Activated naive CD4-positive, alpha-beta T cell treated with anti-CD3 and anti-CD28 coated beads, Interleukin-2, amount 10 ng/mL, durations not matched to agents 7 days and 5 days (primary cell): ENCODE results near the gene ACAP3.

Source experiments
- CTCF ChIA-PET: fragments of 350-600 bp; sonication (Branson Sonifier 250); formaldehyde crosslinking; loops from one replicate; lab custom pipeline; 2021; ENCODE audit warnings: antibody characterized with exemption; lab: Charles Lee
- DNase-seq: peaks from one replicate; pipeline ENCODE4 v3.0.0-alpha.2; 2020
- H3K27ac Mint-ChIP-seq: one replicate; pipeline ENCODE4 v1.8.0; 2021; ENCODE audit warnings: mild to moderate bottlenecking, moderate library complexity, mixed read lengths
- H3K27me3 Mint-ChIP-seq: one replicate; pipeline ENCODE4 v1.8.0; 2021; ENCODE audit warnings: mild to moderate bottlenecking, mixed read lengths
- H3K36me3 Mint-ChIP-seq: one replicate; pipeline ENCODE4 v1.8.0; 2021; ENCODE audit warnings: mixed read lengths
- H3K4me1 Mint-ChIP-seq: one replicate; pipeline ENCODE4 v1.8.0; 2021; ENCODE audit warnings: mixed read lengths
- H3K4me3 Mint-ChIP-seq: one replicate; pipeline ENCODE4 v1.8.0; 2021; ENCODE audit warnings: mild to moderate bottlenecking, moderate library complexity, mixed read lengths
- H3K9me3 Mint-ChIP-seq: one replicate; pipeline ENCODE4 v1.8.0; 2021; ENCODE audit warnings: mixed read lengths

ACAP3 gene

DNA sequence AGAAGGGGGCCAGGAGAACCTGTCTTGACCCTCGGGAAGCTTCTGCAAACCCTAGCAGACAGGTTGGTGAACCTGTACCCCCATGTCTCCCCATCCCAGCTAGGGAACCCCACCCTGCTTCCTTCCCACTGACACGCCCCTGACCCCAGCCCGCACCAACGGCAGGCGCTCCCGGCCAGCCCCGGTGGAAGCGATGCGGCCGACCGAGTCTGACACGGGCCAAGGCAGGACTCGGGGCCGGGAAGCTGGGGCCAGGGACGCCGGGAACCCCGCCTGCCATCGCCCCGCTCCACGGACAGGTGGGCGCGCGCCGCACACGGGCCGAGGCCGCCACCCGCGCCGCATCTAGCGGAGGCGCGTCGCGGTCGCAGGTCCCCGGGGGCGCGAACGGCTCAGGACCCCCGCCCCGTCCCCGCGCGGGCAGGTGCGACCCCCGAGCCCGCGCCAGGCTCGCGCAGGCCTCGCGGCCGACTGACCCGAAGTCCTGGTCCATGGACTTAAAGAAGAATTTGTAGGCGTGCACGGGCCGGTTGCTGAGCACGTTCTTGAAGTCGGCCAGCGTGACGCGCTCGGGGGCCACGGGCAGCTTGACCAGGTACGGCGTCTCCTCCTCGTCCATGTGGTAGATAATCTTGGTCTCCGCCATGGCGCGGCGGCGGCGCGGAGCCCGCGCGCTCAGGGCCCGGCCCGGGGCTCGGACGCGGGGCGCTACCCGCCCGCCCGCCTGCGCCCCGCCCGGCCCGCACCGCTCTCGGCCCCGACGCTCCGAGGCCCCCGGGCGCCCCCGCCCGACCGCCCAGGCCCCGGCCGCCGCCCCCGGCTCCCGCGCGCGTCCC is 40.9 kb upstream of the ACAP3 start:
- Mint-ChIP-seq H3K27me3 (peaks cover 24% of the 10 kb centered on the region), H3K36me3 (no peaks in the 10 kb centered on the region), H3K4me3 (peak overlapping the region; percentile 75), H3K27ac (peak overlapping the region; percentile 28), H3K9me3 (no peaks in the 10 kb centered on the region), H3K4me1 (peaks cover 26% of the 10 kb centered on the region)
- peak; percentile 41 for DNase-seq
- CTCF ChIA-PET = interaction anchor here (0.7 to 1.7 kb wide), 3 partner anchors 21 to 24 kb away, joined by 3 to 5 read pairs (median 5); no protein-coding TSS in a partner anchor

DNA sequence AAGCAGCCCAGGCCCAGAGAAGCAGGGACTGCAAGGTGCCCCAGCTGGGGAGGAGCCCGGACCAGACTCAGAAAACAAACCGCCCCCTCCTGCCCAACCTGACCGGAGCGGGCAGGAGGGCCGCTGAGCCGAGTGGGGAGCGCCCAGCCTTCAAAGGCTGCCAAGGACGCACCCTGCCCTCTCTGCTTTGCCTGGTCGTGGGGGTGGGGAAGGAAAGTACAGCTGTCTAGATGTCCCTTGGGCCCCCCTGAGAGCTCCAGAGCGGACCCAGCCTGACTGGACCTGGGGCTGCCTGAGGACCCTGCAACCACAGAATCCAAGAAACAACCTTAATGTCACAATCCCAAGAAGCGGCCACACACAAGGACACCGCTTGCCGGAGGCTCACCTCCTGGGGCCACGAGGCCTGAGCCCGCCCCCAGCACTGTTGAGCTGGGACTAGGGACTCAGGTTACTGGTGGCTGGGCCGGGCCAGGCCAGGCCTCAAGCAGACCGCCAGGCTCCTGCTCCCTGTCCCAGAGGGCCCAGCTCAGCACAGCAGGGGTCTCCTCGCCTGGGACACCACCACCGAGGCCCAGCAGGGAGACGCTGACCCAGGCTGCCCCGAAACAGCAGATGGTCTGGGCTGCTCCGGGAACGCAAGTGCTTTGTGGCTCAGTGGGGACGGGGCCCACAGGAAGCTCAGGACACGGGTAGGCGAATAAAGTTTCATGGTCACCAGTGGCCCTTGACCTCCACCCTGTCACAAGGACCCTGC is 40.1 kb upstream of the ACAP3 start:
- peaks cover 16% of the 10 kb centered on the region for H3K27me3 Mint-ChIP-seq
- H3K36me3 Mint-ChIP-seq = peaks cover 1% of the 10 kb centered on the region
- peak overlapping the region; percentile 75 for H3K4me3 Mint-ChIP-seq
- no peaks in the 10 kb centered on the region for H3K9me3 Mint-ChIP-seq
- peaks cover 22% of the 10 kb centered on the region for H3K4me1 Mint-ChIP-seq
- CTCF ChIA-PET = interaction anchor here (0.7 to 1.7 kb wide), 3 partner anchors 20 to 25 kb away, joined by 3 to 5 read pairs (median 5); no protein-coding TSS in a partner anchor
- DNase-seq = no peak
- peak overlapping the region; percentile 65 for H3K27ac Mint-ChIP-seq

DNA sequence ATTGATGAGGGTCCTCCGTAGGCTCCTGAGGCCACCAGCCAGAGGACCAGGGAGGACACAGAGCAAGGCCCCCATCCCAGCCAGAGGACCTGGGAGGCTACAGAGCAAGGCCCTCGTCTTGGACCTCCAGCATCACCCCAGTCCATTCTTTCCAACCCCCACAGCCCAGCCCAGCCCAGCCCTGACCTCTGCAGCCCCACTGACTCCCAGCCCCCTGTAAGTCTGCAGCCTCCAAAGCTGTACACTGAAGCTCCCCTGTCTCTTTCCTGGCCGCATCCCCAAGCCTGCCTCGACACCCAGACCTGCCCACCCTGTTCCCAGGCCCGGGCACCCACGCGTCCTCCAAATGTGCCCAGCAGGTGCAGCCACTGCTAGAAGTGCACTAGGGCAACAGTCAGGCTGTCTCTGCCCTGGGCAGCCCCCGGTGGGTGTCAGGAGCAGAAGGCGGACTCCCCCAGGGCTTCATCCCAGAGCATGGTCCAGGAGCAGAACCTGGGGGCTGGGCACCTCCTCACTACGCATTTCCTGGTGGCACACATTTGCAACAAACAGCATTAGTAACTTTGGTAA is 39.4 kb upstream of the ACAP3 start:
- CTCF ChIA-PET = interaction anchor here (1.0 to 1.5 kb wide), 2 partner anchors 25 to 225 kb away, joined by 3 to 5 read pairs; no protein-coding TSS in a partner anchor
- H3K4me1 Mint-ChIP-seq = peaks cover 15% of the 10 kb centered on the region

DNA sequence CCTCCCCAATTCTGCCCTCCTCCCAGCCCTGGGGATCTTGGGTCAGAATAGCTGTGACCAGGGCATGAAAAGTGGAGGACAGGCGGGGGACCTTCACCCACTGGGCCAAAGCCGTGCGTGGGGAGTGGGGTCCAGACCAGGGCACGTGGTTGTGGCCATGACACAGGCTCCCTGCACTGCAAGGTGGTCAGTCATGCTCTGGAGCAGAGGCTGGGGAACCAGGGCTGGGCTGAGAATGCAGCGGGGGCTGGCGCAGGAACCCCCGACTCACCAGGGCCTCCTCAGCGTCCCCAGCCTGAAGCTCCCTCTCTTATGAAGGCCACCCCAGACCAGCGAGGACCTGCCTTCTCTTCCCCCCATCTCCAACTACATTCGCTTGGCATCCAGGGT is 38.8 kb upstream of the ACAP3 start:
- H3K4me1 Mint-ChIP-seq = peaks cover 15% of the 10 kb centered on the region
- no peak for DNase-seq
- peaks cover 2% of the 10 kb centered on the region for H3K27me3 Mint-ChIP-seq
- H3K27ac Mint-ChIP-seq = no peak overlapping the region
- H3K36me3 Mint-ChIP-seq = peaks cover 5% of the 10 kb centered on the region
- H3K4me3 Mint-ChIP-seq = peak overlapping the region; percentile 48
- H3K9me3 Mint-ChIP-seq = no peaks in the 10 kb centered on the region
- CTCF ChIA-PET = interaction anchor here (1.0 to 1.5 kb wide), 4 partner anchors 26 to 224 kb away, joined by 3 to 5 read pairs (median 4); no protein-coding TSS in a partner anchor

More for the DNA sequence above, 39.4 kb upstream of the ACAP3 start:
- H3K4me3 Mint-ChIP-seq = peak overlapping the region; percentile 48
- H3K27ac Mint-ChIP-seq = peak overlapping the region; percentile 65
- no peaks in the 10 kb centered on the region for H3K9me3 Mint-ChIP-seq
- peaks cover 9% of the 10 kb centered on the region for H3K27me3 Mint-ChIP-seq
- DNase-seq = no peak
- H3K36me3 Mint-ChIP-seq = peaks cover 4% of the 10 kb centered on the region

DNA sequence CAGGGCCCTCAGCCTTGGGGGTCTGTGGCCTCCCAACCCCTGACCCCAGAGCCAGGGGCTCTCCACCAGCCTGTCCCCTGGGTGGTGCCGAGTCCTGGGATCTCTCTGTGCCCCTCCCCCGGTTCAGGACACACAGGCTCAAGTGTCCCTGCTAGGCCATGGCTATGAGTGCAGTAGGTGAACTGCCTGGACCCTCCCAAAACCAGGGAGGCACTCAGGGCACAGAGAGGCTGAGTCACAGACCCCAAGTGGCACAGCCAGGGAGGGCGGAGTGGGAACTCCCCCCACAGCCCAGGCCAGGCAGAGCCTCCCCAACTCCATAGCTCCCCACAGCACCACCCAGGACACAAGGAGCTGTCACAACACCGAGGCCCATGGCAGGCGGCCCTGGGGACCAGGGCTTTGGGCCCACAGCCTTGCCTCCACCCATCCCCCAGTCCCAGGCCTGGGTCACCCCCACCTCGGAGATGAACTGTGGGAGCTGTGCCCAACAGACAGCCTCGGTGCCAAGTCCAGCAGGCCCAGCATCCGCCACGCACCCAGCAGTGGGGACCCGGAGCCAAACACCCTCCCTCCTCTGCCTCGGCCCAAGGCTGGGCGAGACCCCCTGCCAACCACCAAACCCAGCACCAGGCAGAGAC is 38.2 kb upstream of the ACAP3 start:
- no peak overlapping the region for H3K27ac Mint-ChIP-seq

DNA sequence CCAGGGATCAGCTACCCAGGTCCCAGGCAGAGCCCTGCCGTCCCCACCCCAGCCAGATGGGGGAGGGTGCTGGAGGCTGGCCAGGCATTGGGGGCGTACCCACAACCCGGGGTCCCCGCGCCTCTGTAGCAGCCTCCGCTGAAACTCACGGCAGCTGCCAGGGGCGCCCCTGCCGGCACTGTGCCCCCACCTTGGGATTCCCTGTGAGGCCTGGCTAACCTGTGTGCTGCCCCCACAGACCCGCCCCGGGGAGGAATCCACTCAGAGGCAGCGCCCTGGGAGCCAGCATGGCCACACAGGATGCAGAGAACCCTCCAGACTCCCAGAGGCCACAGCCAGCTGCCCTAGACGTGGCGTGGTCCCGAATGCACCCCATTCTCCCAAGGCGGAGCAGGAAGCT is 37.7 kb upstream of the ACAP3 start:
- Mint-ChIP-seq H3K27ac (no peak overlapping the region), H3K9me3 (peaks cover 9% of the 10 kb centered on the region), H3K4me1 (peaks cover 15% of the 10 kb centered on the region), H3K27me3 (no peaks in the 10 kb centered on the region), H3K4me3 (no peak overlapping the region), H3K36me3 (peaks cover 15% of the 10 kb centered on the region)
- CTCF ChIA-PET = interaction anchor here (1.0 kb wide), 1 partner anchor 27 kb away, joined by 4 read pairs; no protein-coding TSS in a partner anchor
- DNase-seq = no peak

More for the DNA sequence above, 38.2 kb upstream of the ACAP3 start:
- Mint-ChIP-seq H3K36me3 (peaks cover 10% of the 10 kb centered on the region), H3K4me3 (no peak overlapping the region), H3K4me1 (peaks cover 15% of the 10 kb centered on the region), H3K27me3 (no peaks in the 10 kb centered on the region), H3K9me3 (peaks cover 4% of the 10 kb centered on the region)
- CTCF ChIA-PET = interaction anchor here (1.0 kb wide), 3 partner anchors 26 to 223 kb away, joined by 3 to 4 read pairs (median 3); no protein-coding TSS in a partner anchor
- DNase-seq = no peak

DNA sequence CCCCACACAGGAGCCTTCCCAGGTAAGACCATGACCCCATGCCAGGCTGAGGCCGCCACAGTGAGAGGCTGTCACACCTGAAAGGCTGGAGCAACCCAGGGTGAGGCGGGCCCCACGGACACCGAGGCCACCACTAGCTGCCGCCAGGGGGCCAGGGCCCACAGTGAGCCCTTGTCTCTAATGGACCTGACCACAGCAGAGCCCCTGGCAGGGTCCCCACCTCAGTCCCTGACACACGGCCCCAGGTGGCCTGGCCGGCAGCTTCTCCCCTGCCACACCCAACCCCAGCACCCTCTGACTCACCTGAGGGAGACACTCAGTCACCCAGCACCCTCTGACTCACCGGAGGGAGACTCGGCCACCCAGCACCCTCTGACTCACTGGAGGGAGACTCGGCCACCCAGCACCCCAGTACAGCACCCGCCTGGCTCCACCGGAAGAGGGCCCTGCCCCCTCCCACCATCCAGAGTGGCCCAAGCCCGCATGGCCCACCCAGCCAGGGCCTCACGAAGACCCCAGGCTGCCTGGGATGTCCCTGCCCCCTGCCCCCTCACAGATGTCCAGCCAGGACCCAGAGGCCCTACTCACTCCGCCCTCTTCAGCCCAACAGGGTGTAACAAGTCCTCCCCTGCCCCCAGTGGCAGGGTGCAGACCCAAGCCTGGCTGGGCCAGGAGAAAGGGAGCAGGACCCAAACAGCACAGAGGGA is 37.1 kb upstream of the ACAP3 start:
- no peak for DNase-seq
- no peak overlapping the region for H3K4me3 Mint-ChIP-seq
- no peaks in the 10 kb centered on the region for H3K27me3 Mint-ChIP-seq
- H3K36me3 Mint-ChIP-seq = peaks cover 18% of the 10 kb centered on the region
- H3K4me1 Mint-ChIP-seq = peaks cover 15% of the 10 kb centered on the region
- H3K9me3 Mint-ChIP-seq = peaks cover 9% of the 10 kb centered on the region
- CTCF ChIA-PET = no interaction called here
- no peak overlapping the region for H3K27ac Mint-ChIP-seq

DNA sequence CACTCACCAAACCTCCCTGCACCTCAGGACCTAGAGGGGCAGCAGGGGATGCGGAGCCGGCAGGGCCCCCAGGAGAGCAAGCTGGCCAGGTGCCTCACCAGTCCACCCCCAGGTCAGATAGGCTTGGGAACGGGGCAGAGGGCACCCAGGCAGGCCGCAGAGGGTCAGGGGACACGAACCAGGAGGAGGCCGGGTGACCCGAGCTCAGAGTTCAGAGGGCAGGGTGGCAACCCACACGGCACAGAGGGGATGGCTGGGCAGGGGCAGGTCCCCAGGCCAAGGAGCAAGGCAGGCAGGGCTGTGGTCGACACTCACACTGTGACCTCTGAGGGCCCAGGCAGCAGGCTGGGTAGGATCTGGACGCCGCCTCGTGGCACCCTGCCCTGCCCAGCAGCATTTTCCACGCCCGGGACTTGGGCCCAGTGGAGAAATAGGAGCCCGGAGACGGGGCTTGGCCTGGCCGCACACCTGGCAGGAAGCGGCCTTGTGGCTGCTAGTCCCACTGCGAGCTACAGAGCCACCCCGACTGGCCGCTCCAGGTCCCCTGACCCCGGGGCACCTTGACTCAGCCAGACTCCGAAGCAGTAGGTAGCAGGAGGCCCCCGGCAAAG is 36.2 kb upstream of the ACAP3 start:
- CTCF ChIA-PET = no interaction called here
- H3K36me3 Mint-ChIP-seq = peaks cover 21% of the 10 kb centered on the region

DNA sequence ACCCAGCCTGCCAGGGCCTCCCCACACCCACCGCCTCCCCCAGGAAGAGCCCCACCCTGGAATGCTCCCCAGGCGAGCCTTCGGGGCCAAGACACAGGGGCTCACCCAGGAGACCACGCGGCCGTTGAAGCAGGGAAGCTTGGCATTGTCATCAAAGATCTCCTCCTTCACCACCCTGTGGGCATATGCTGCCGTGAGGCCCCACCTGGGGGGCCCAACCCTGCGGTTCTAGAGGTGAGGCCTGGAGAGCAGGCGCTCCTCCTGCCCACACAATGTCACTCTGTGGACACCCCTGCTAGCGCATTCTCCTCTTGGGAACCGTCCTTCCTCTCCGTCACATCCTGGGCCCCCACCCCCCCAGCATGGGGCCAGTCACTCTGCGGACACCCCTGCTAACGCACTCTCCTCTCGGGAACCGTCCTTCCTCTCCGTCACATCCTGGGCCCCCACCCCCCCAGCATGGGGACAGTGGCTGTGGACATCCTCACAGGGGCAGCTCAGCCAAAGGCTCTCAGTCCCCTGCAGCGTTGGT is 34.9 kb upstream of the ACAP3 start:
- Mint-ChIP-seq H3K4me1 (peaks cover 10% of the 10 kb centered on the region), H3K27me3 (no peaks in the 10 kb centered on the region), H3K27ac (no peak overlapping the region), H3K4me3 (no peak overlapping the region), H3K36me3 (peaks cover 21% of the 10 kb centered on the region), H3K9me3 (peaks cover 9% of the 10 kb centered on the region)
- no peak for DNase-seq
- CTCF ChIA-PET = interaction anchor here (1.0 kb wide), 1 partner anchor 29 kb away, joined by 4 read pairs; no protein-coding TSS in a partner anchor

More for the DNA sequence above, 36.2 kb upstream of the ACAP3 start:
- peaks cover 15% of the 10 kb centered on the region for H3K4me1 Mint-ChIP-seq
- no peak for DNase-seq
- H3K27me3 Mint-ChIP-seq = no peaks in the 10 kb centered on the region
- peaks cover 9% of the 10 kb centered on the region for H3K9me3 Mint-ChIP-seq
- no peak overlapping the region for H3K4me3 Mint-ChIP-seq
- peak overlapping the region; percentile 37 for H3K27ac Mint-ChIP-seq

DNA sequence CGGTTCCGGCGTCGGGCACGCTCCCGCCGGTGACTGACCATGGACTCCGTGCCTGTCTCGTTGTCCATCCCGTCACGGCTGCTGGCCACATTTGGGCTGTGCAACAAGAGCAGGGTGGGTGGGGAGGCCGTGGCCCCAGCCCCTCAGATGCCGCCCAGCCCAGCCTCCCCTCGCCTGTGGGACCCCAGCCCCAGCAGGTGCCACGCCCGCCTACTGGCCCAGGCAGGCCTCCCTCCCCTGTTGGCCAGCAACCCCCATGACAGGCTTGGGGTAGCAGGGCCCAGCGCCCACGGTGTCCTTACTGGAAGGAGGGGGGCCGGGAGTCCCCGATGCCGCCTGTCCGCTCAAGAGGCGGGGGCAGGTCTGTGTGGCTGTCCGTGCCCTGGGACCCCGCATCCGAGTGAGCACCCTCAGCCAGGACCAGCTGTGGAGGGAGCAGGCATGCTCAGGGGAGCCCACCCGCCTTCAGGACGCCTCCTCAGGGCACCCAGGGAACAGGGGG is 34.4 kb upstream of the ACAP3 start:
- peaks cover 5% of the 10 kb centered on the region for H3K4me1 Mint-ChIP-seq
- H3K36me3 Mint-ChIP-seq = peaks cover 21% of the 10 kb centered on the region
- H3K9me3 Mint-ChIP-seq = peaks cover 9% of the 10 kb centered on the region
- H3K4me3 Mint-ChIP-seq = no peak overlapping the region
- no peak overlapping the region for H3K27ac Mint-ChIP-seq
- DNase-seq = no peak
- H3K27me3 Mint-ChIP-seq = no peaks in the 10 kb centered on the region
- CTCF ChIA-PET = no interaction called here

DNA sequence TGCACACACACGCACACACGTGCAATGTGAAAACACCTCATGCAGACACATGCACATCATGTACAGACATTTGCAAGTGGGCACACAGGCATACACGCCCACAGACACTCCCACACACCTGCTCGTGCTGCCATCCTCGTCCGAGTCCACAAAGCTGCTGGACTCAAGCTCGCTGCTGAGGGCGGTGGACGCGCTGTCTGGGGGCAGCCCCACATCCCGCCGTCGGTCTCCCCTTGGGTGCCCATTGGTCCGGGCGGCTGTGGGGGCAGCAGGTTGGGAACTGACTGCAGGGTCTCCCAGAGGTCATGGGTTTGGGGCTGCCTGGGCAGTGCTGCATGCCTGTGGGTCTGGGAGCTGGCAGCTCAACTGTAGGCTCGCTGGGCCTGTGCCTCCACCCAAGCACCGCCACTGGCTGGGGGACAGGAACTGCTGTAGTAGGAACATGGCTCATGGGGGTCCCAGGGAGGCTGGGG is 33.9 kb upstream of the ACAP3 start:
- Mint-ChIP-seq H3K27me3 (no peaks in the 10 kb centered on the region), H3K4me3 (no peak overlapping the region), H3K9me3 (peaks cover 9% of the 10 kb centered on the region), H3K4me1 (no peaks in the 10 kb centered on the region), H3K27ac (no peak overlapping the region), H3K36me3 (peaks cover 21% of the 10 kb centered on the region)
- no peak for DNase-seq
- CTCF ChIA-PET = no interaction called here

DNA sequence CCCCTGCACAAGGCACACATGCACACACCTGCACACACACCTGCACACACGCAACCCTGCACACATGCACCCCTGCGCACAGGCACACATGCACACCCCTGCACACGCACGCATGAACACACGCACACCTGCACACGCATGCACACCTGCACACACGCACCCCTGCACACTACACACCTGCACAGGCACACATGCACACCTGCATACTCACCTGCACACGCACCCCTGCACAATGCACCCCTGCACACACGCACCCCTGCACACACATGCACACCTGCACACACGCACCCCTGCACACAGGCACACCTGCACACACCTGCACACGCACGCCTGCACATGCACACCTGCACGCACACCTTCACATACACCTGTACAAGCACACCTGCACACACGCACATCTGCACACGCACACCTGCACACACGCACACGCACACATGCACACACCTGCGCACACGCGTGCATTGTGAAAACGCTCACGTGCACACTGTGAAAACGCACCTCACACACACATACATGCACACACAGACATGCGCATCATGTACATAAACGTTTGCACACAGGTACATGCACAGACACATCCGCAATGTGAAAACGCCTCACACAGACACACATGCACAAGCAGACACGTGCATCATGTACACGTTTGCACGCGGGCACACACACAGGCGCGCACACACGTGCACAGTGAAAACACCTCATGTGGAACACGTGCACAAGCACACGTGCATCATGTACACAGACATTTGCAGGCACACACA is 33.2 kb upstream of the ACAP3 start:
- peaks cover 9% of the 10 kb centered on the region for H3K9me3 Mint-ChIP-seq
- H3K36me3 Mint-ChIP-seq = peaks cover 21% of the 10 kb centered on the region
- CTCF ChIA-PET = no interaction called here
- H3K4me3 Mint-ChIP-seq = no peak overlapping the region
- DNase-seq = no peak
- H3K4me1 Mint-ChIP-seq = no peaks in the 10 kb centered on the region
- peak overlapping the region; percentile 12 for H3K27ac Mint-ChIP-seq
- H3K27me3 Mint-ChIP-seq = no peaks in the 10 kb centered on the region
